NCI-H345 treated with DMSO at 0.1 percent for 48 hours (cell line): ENCODE measurements around the gene CCDC144A.
"Not testable (repeated sequence)": the region's sequence is repeated elsewhere in the genome, so short reads cannot be mapped to it uniquely, and the experiment has no call there.

Source experiments
- DNase-seq: peaks from one replicate; lab custom pipeline; 2025; ENCODE audit not compliant: unreplicated experiment; lab: John Stamatoyannopoulos, UW

CCDC144A gene

GRCh38 chr17:16689731-16690281 lies at the start of gene CCDC144A:
TSS of gene CCDC144A (plus strand) at chr17:16690241. CDS start at chr17:16690401, 160 bp downstream.
- not testable (repeated sequence) for DNase-seq

- no peak for DNase-seq
Observed at GRCh38 chr17:16649585-16649984, 40.5 kb upstream of the CCDC144A start.

GRCh38 chr17:16652252-16652651 lies 37.8 kb upstream of the CCDC144A start:
- no peak for DNase-seq

- no peak for DNase-seq
Observed at GRCh38 chr17:16652847-16653366, 37.1 kb upstream of the CCDC144A start.

- peak; percentile 89 for DNase-seq
Observed at GRCh38 chr17:16653367-16654041, 36.5 kb upstream of the CCDC144A start, which contains the start of gene ZNF624. TSS of gene ZNF624 (minus strand) at chr17:16653850.

- DNase-seq, result no peak
Observed at GRCh38 chr17:16661217-16661616, 28.8 kb upstream of the CCDC144A start.

GRCh38 chr17:16662936-16663335 lies 27.1 kb upstream of the CCDC144A start:
- DNase-seq, result no peak

GRCh38 chr17:16666553-16666906 lies 23.5 kb upstream of the CCDC144A start:
- not testable (repeated sequence) for DNase-seq

- DNase-seq, result not testable (repeated sequence)
Observed at GRCh38 chr17:16666907-16667636, 23.0 kb upstream of the CCDC144A start.

GRCh38 chr17:16676676-16677268 lies 13.3 kb upstream of the CCDC144A start:
- DNase-seq, result no peak

GRCh38 chr17:16683290-16684138 lies 6.5 kb upstream of the CCDC144A start:
- DNase-seq, result not testable (repeated sequence)

- not testable (repeated sequence) for DNase-seq
Observed at GRCh38 chr17:16686019-16686418, 4.0 kb upstream of the CCDC144A start.

- not testable (repeated sequence) for DNase-seq
Observed at GRCh38 chr17:16687151-16687550, 2.9 kb upstream of the CCDC144A start.

- DNase-seq, result not testable (repeated sequence)
Observed at GRCh38 chr17:16690447-16690846, 406 bp downstream of the CCDC144A start.

- DNase-seq, result not testable (repeated sequence)
Observed at GRCh38 chr17:16697603-16698002, 7.6 kb downstream of the CCDC144A start.

GRCh38 chr17:16745492-16746203 lies 55.6 kb downstream of the CCDC144A start:
- not testable (repeated sequence) for DNase-seq

- DNase-seq, result not testable (repeated sequence)
Observed at GRCh38 chr17:16746571-16746970, 56.5 kb downstream of the CCDC144A start.

GRCh38 chr17:16750515-16750914 lies 60.5 kb downstream of the CCDC144A start:
- not testable (repeated sequence) for DNase-seq

GRCh38 chr17:16751224-16751923 lies 61.3 kb downstream of the CCDC144A start:
- peak; percentile 1 for DNase-seq
